Fibroblast of pulmonary artery (primary cell): Measurements from ENCODE around the gene SV2C.

Source experiments
- DNase-seq: peaks from one replicate; pipeline ENCODE4 v3.0.0-alpha.2; 2010; ENCODE audit warnings: low read depth
- H3K4me3 ChIP-seq: replicated peaks from 2 replicates; pipeline ENCODE4 v1.5.1; 2011; ENCODE audit warnings: low read depth, mild to moderate bottlenecking, control low read depth, low read length, moderate library complexity
- TF ChIP-seq, protein P1 (sequence below): IDR thresholded peaks from 2 replicates; pipeline ENCODE4 v1.5.1; 2011; ENCODE audit warnings: mild to moderate bottlenecking, control low read depth, low read length, inconsistent platforms; ENCODE audit errors: missing control alignments

Gene SV2C

DNA sequence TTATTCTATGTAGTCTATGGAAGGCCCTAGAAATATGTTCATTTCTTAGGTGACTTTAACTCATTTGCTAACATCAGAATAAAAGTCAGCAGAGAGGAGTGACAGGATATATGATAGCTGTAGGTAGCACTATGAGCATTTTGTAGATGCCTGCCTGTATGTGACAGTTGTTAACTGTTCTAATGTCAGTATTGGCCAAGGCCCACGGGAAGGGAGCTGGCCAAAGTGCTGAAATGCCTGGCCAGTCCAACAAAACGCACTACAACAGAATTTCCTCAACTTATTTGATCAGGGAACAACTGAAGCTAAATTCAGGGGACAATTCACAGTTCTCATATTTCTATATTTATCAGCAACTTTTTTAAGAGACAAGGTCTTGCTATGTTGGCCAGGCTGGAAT, 20.8 kb downstream of the SV2C start:
- DNase-seq: peak; percentile 29
- H3K4me3 ChIP-seq: no peak overlapping the region
- TF ChIP-seq, protein P1, sequence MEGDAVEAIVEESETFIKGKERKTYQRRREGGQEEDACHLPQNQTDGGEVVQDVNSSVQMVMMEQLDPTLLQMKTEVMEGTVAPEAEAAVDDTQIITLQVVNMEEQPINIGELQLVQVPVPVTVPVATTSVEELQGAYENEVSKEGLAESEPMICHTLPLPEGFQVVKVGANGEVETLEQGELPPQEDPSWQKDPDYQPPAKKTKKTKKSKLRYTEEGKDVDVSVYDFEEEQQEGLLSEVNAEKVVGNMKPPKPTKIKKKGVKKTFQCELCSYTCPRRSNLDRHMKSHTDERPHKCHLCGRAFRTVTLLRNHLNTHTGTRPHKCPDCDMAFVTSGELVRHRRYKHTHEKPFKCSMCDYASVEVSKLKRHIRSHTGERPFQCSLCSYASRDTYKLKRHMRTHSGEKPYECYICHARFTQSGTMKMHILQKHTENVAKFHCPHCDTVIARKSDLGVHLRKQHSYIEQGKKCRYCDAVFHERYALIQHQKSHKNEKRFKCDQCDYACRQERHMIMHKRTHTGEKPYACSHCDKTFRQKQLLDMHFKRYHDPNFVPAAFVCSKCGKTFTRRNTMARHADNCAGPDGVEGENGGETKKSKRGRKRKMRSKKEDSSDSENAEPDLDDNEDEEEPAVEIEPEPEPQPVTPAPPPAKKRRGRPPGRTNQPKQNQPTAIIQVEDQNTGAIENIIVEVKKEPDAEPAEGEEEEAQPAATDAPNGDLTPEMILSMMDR: no peak

DNA sequence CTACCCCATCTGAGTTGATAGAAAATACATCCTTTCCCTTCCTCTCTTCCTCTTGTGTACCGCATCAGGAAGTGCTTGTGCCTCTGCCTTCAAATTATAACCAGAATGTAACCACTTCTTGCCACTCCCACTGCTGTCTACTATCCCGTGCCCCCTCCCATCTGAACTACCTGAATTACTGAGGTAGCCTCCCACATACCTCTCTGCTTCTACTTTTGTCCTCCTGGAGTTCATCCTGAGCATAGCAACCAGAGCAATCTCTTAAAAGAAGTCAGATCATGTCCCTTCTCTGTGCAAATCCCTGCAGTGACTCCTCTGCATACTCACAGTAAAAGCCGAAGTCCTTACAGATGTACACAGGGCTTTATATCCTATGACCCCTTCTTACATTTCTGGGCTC, 23.0 kb downstream of the SV2C start:
- no peak for DNase-seq
- TF ChIP-seq, protein P1: no peak

DNA sequence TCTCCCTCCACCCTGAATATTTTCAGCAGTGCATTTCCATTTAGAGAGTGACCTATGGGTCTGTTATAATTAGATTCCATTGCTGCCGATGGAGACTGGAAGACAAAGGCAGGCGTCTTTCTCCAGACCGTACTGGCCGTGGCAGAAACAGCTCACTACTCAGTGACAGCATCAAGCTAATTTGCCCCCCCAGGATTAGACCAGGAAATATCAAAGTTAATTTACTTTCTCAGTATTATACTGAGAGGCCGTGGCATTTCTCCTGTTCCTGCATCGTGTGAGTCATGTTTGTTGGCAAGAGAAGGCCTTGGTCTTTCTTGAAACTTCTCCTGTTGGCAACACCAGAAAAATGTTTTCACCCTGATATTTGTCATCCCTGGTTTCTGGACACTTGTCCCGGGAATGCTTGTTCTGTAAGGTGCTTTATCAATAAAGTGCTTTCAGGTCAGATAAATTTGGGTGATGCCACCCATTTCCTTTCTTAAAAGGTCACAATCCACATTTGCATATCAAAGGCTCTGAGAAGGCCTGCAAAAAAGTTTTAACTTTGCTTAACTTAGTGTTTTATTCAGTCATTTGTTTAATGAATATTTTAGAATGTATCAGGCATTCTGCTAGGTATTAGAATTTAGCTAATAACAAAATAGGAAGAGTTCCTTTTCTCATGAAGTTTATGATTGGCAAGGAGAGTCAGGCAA, 28.4 kb downstream of the SV2C start:
- no peak for DNase-seq
- TF ChIP-seq, protein P1: no peak
- H3K4me3 ChIP-seq: no peak overlapping the region

More for the DNA sequence above, 23.0 kb downstream of the SV2C start:
- H3K4me3 ChIP-seq: no peak overlapping the region

DNA sequence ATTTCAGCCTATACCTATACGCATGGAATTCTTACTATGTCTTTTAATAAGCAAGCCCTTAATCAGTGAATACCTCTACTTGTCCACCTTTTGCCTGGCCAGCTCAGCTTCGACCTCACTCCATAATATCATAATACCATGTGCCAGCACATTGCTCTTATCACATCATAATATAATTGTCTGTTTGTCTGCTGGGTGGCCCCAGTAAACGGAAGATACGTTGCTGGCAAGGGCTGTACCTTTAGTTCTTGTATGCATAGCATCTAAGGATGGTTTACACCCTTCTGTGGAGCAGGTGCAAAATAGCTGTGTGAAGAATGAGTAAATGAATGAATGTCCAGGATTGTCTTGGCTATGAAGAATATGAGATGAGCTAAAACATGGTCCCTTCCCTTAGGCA, 29.9 kb downstream of the SV2C start:
- DNase-seq: no peak
- no peak overlapping the region for H3K4me3 ChIP-seq
- TF ChIP-seq, protein P1: no peak

DNA sequence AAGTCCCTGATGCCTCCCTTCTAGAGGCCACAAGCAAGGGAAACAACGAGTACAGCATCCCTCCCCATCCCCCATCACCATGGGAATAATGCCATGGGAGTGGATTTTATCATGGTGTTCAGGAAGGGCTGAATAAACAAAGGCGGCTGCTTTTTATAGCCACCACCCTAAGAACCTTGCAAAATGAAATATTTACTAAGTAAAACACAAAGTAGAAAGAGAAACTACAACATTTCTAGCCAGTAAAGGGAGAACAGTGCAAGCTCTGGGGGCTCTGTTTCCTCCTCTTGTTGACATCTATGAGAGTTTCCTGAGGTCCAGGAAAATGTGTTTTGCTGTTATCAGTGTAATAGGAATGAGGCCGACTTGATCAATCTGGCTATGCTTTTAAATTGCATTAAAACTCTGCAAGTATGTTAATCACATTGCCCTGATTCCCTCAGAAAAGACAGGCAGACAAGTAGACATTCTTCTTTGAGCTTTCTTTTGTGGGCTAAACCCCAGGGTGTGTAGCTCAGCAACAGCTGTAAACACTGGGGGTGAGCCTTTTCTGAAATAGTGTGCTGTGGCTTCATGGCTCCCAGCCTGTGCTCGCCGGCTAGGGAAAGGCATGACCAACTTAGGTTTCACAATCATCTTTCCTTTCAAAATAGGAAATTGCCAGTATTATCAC, 31.1 kb downstream of the SV2C start:
- DNase-seq: no peak
- TF ChIP-seq, protein P1: no peak
- H3K4me3 ChIP-seq: no peak overlapping the region

DNA sequence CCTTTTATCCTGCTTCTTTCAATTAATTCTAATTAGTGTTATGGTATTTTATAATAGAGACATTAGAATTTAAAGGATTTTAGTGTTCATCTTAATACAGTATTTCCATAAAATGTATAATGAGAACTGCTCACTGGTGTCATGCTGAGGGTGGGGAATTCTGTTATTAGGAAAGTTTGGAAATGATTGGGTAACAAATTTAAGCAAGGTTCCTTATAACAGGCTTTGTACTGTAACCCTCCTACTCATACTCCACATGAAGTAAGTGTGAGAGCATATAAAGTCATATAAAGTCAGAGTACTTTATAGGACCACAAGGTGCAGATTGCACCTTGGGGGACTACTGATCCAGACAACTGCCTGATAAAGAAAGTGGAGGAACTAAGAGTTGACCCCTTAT, 42.2 kb downstream of the SV2C start:
- no peak overlapping the region for H3K4me3 ChIP-seq
- TF ChIP-seq, protein P1: no peak
- no peak for DNase-seq
